Liver (tissue), 3 donors: ENCODE measurements around the gene ERC2.

Source experiments
- ATF3 ChIP-seq: IDR thresholded peaks from 2 replicates; pipeline ENCODE4 v1.6.1; 2016; ENCODE audit warnings: antibody characterized with exemption
- CTCF ChIP-seq: fragments of 150-350 bp; IDR thresholded peaks from 2 replicates; pipeline ENCODE4 v1.5.1; 2017; ENCODE audit warnings: improper control_type of control experiment, low read depth, low read length; ENCODE audit not compliant: missing input control
- GABPA ChIP-seq, 2 donors: IDR thresholded peaks in 1 of 2; conservative IDR thresholded peaks in 1 of 2; 2 replicates each; pipeline ENCODE4 v1.6.1; 2016; ENCODE audit warnings: antibody characterized with exemption in 2 of 2, mild to moderate bottlenecking in 1 of 2, moderate library complexity in 1 of 2
- MAX ChIP-seq: IDR thresholded peaks from 2 replicates; pipeline ENCODE4 v1.6.1; 2016; ENCODE audit warnings: antibody characterized with exemption
- RAD21 ChIP-seq, 2 donors: IDR thresholded peaks; 2 replicates each; pipeline ENCODE4 v1.6.1; 2016; ENCODE audit warnings: antibody characterized with exemption in 2 of 2, mild to moderate bottlenecking in 2 of 2
- RXRA ChIP-seq, 2 donors: IDR thresholded peaks; 2 replicates each; pipeline ENCODE4 v1.6.1; 2017 to 2018; ENCODE audit warnings: antibody characterized with exemption in 2 of 2, mild to moderate bottlenecking in 1 of 2
- SP1 ChIP-seq: IDR thresholded peaks from 2 replicates; pipeline ENCODE4 v1.6.1; 2018; ENCODE audit warnings: antibody characterized with exemption, mild to moderate bottlenecking
- TAF1 ChIP-seq: conservative IDR thresholded peaks from 2 replicates; pipeline ENCODE4 v1.6.1; 2016; ENCODE audit warnings: antibody characterized with exemption, mild to moderate bottlenecking
- YY1 ChIP-seq: IDR thresholded peaks from 2 replicates; pipeline ENCODE4 v1.6.1; 2016; ENCODE audit warnings: antibody characterized with exemption, mild to moderate bottlenecking
- donor health status: healthy.
- donor health status: healthy.

DNA sequence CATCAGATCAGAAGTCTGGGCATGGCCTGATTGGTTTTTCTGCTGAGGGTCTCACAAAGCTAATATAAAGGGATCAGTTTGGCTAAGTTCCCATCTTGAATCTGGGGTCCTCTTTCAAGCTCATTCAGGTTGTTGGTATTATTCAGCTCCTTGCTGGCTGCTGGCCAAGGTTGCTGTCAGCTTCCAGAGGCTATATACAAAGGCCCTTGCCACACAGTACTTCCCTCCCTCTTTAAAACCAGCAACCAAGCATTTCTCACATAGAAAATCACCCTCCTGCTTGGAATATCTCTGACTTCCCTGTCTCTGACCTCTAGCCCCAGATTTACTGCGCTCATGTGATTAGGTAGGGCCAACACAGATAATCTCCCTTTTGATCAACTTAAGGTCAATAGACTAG lies 442.9 kb downstream of the ERC2 start:
- TF ChIP-seq CTCF (no peak), MAX (no peak), TAF1 (no peak), RXRA (IDR thresholded peaks at IDR 0.05) (no peak), YY1 (no peak), RAD21 (IDR thresholded peaks at IDR 0.05) (no peak), GABPA (IDR thresholded peaks at IDR 0.05 in 1 of 2, conservative IDR thresholded peaks at IDR 0.05 in 1 of 2) (no peak), ATF3 (no peak), SP1 (no peak)
